ENCODE results near the gene CLK1.

The CLK1 gene

DNA sequence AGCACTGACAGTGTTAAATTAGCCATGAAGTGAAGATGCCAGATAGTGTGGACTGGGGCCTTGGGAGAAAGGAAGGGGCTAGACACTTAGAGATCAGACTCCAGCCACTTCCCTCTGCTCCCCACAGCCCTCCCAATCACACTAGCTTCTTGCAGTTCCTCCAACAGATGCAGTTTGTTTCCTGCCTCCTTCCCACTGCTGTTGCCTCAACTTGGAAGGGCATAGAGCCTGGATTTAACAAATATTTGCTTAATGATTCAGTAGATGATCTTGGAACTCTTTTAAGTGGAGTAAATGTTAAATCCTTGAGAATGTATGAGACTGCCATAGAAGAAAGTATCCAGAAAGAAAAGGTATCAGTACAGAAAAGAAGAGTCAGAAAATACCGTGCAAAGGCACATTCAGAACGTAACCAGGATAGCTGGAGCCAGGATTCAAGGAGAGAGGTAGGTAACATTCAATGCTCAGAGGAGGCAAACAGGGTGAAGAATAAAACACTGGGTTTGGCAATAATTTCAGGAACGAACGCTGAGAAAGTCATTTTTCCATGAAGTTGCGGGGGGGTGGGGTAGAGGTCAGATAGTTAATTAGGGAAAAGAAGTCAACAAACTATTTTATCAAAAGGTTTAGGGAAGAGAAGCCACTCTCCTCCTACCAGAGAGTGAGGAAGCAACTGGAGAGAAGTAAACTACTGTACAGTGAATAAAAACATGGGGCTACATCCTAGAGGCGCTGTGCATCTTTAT, 54.0 kb downstream of the CLK1 start:
- DNase-seq: no peak

- no peak for DNase-seq
These were observed 54.8 kb downstream of the CLK1 start for GRCh38 chr2:200809506-200810251.

Measured in NCI-H526 (cell line).